ENCODE measurements around the gene GIGYF2. TPM values are rescaled to one million over a fixed set of nuclear protein-coding genes. Genes with fewer than 3 reads are reported as not detected.
"Not testable (repeated sequence)": the region's sequence is repeated elsewhere in the genome, so short reads cannot be mapped to it uniquely, and the experiment has no call there.

GIGYF2 gene
- total RNA-seq, 1 experiment from 2014 or later: 60.6 TPM

DNA sequence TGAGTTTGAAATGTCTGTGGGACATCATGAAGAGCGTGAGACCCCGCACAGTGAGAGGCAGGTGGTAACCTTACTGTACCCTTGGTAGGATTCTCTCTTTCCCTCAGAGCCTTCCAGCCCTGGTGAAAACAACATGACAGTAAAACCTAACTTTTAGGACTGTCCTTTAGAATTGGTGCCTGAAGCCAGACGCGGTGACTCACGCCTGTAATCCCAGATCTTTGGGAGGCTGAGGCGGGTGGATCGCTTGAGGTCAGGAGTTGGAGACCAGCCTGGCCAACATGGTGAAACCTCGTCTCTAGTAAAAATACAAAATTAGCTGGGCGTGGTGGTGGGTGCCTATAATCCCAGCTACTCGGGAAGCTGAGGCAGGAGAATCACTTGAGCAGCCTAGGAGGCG lies 154.9 kb downstream of the GIGYF2 start:
- POLR2A ChIA-PET; H3K9me3 ChIP-seq (ENCODE audit: control insufficient read depth in 1 of 2, insufficient read depth in 1 of 2, low read depth in 1 of 2, low read length in 2 of 2); H3K79me2 ChIP-seq (ENCODE audit: insufficient read depth, low read length); BruUV-seq (replicated peaks); DNase-seq (ENCODE audit: low read depth, low spot score); H3K4me3 ChIP-seq (replicated peaks in 1 of 2; ENCODE audit: low read depth in 1 of 2, low read length in 2 of 2); H3K9ac ChIP-seq (ENCODE audit: low read length); H4K20me1 ChIP-seq (ENCODE audit: insufficient read depth); H3K27me3 ChIP-seq (ENCODE audit: insufficient read depth, low read length); H2AFZ ChIP-seq (ENCODE audit: low read depth, low read length, poor library complexity, severe bottlenecking); RAD21 ChIA-PET (ENCODE audit: low non-redundant PET in 1 of 2, low total read pairs in 2 of 2, uncharacterized antibody in 2 of 2, unreplicated experiment in 2 of 2); H3K27ac ChIP-seq (ENCODE audit: low read depth, low read length); H3K9me2 ChIP-seq (ENCODE audit: insufficient read depth): not testable (repeated sequence)
- intact Hi-C loops (cut with micrococcal nuclease): loop anchor here (5.0 kb wide), 1 partner anchor 130 kb away; no protein-coding TSS in a partner anchor
- H3K4me1 ChIP-seq (ENCODE audit: control insufficient read depth in 1 of 2, insufficient read depth in 2 of 2, low read length in 2 of 2): peaks cover 53 to 62% of the 10 kb centered on the region in 2 experiments
- peaks cover 11 to 17% of the 10 kb centered on the region in 2 experiments; a peak in 3 of 4 replicates for H3K36me3 ChIP-seq (ENCODE audit: control insufficient read depth in 1 of 2, insufficient read depth in 2 of 2, low read length in 2 of 2)
- peak overlapping the region; percentile 26 for H3K4me2 ChIP-seq (ENCODE audit: low read length)
- peak; percentile 30 for ATAC-seq
- CTCF ChIA-PET: interaction anchor here (0.6 to 2.9 kb wide), 9 partner anchors 8 to 274 kb away, joined by 3 to 32 read pairs (median 4); partner anchors contain the start of gene NEU2
- 0 out of 2 replicates have a peak, but pooled peaks have one; percentile 12 for TF ChIP-seq FOSL1 (IDR thresholded peaks at IDR 0.05; ENCODE audit: low read depth)

- peak overlapping the region; percentile 72; the same call in 1 of the 2 replicates for H3K27ac ChIP-seq (ENCODE audit: low read depth, low read length)
- no peak overlapping the region for H2AFZ ChIP-seq (ENCODE audit: low read depth, low read length, poor library complexity, severe bottlenecking)
- DNase-seq (ENCODE audit: low read depth, low spot score) (no peak), ATAC-seq (no peak)
- H3K9me3 ChIP-seq (ENCODE audit: control insufficient read depth in 1 of 2, insufficient read depth in 1 of 2, low read depth in 1 of 2, low read length in 2 of 2): no peaks in the 10 kb centered on the region
- H3K4me1 ChIP-seq (ENCODE audit: control insufficient read depth in 1 of 2, insufficient read depth in 2 of 2, low read length in 2 of 2): peaks cover 54 to 64% of the 10 kb centered on the region in 2 experiments
- BruUV-seq (replicated peaks): no TSS peak
- intact Hi-C loops (cut with micrococcal nuclease): loop anchor here (1.0 to 5.0 kb wide), 4 partner anchors 130 to 399 kb away; partner anchors contain the start of gene ATG16L1
- H3K9me2 ChIP-seq (ENCODE audit: insufficient read depth): no peaks in the 10 kb centered on the region
- peak overlapping the region; percentile 75; the same call in 1 of the 2 replicates for H3K4me2 ChIP-seq (ENCODE audit: low read length)
- no peaks in the 10 kb centered on the region for H3K27me3 ChIP-seq (ENCODE audit: insufficient read depth, low read length)
- ChIA-PET RAD21 (ENCODE audit: low non-redundant PET in 1 of 2, low total read pairs in 2 of 2, uncharacterized antibody in 2 of 2, unreplicated experiment in 2 of 2) (interaction anchor here (1.7 to 1.8 kb wide), 2 partner anchors 128 to 176 kb away, joined by 6 to 7 read pairs; no protein-coding TSS in a partner anchor), CTCF (interaction anchor here (0.6 to 2.9 kb wide), 13 partner anchors 9 to 393 kb away, joined by 3 to 32 read pairs (median 3); partner anchors contain the start of genes NEU2 and SNORC), POLR2A (no interaction called here)
- no peak for TF ChIP-seq SRF (IDR thresholded peaks at IDR 0.05; ENCODE audit: low read depth)
- TF ChIP-seq EZH2 (IDR thresholded peaks at IDR 0.05): no peak
- H3K36me3 ChIP-seq (ENCODE audit: control insufficient read depth in 1 of 2, insufficient read depth in 2 of 2, low read length in 2 of 2): peaks cover 6 to 17% of the 10 kb centered on the region in 2 experiments; a peak in 3 of 4 replicates
- no peak overlapping the region for H3K4me3 ChIP-seq (replicated peaks in 1 of 2; ENCODE audit: low read depth in 1 of 2, low read length in 2 of 2)
- H4K20me1 ChIP-seq (ENCODE audit: insufficient read depth): no peaks in the 10 kb centered on the region
- no peaks in the 10 kb centered on the region for H3K79me2 ChIP-seq (ENCODE audit: insufficient read depth, low read length)
- no peak overlapping the region for H3K9ac ChIP-seq (ENCODE audit: low read length)
Measured at GRCh38 chr2:232852676-232853075, 155.5 kb downstream of the GIGYF2 start.

Measured in HCT116 (cell line).